ENCODE data around the gene CRX. TPM values are rescaled to one million over a fixed set of nuclear protein-coding genes. Genes with fewer than 3 reads are reported as not detected.

Gene CRX
- polyA plus RNA-seq, 4 donors = 0.12 TPM; not detected in 3

Other genes with a start within 250 kb of the CRX start
- gene ZNF541, start 248.8 kb upstream of the CRX start, polyA plus RNA-seq = under 1 TPM in 2 of 4 donors, not detected in 2; 0.10 to 0.30 TPM
- gene BICRA, start 212.8 kb upstream of the CRX start, polyA plus RNA-seq = 10 to 100 TPM in 1 of 4 donors, 1 to 10 TPM in 3; 4.3 to 10.9 (median 8.4) TPM
- gene EHD2, start 108.5 kb upstream of the CRX start, polyA plus RNA-seq = 10 to 100 TPM in 2 of 4 donors, 1 to 10 TPM in 1, under 1 TPM in 1; 0.89 to 35.1 (median 12.4) TPM
- gene NOP53, start 76.4 kb upstream of the CRX start, polyA plus RNA-seq = 100 to 1,000 TPM; 290 to 621 (median 552) TPM
- gene SELENOW, start 43.2 kb upstream of the CRX start, polyA plus RNA-seq = 100 to 1,000 TPM; 129 to 434 (median 350) TPM
- not detected for gene TPRX1, start 17.4 kb upstream of the CRX start, polyA plus RNA-seq
- not detected for gene TPRX2, start 37.3 kb downstream of the CRX start, polyA plus RNA-seq
- gene SULT2A1, start 64.4 kb downstream of the CRX start, polyA plus RNA-seq = 100 to 1,000 TPM in 3 of 4 donors, 10 to 100 TPM in 1; 12.7 to 275 (median 187) TPM
- gene BSPH1, start 170.2 kb downstream of the CRX start, polyA plus RNA-seq = not detected
- not detected for gene ELSPBP1, start 172.7 kb downstream of the CRX start, polyA plus RNA-seq
- gene CABP5, start 222.1 kb downstream of the CRX start, polyA plus RNA-seq = not detected